Dedifferentiated amniotic fluid mesenchymal stem cell (primary cell): ENCODE data around the gene IGSF9.

Source experiments
- DNase-seq: peaks from one replicate; pipeline ENCODE4 v3.0.0-alpha.2; 2016; ENCODE audit errors: extremely low spot score

IGSF9 gene

DNA sequence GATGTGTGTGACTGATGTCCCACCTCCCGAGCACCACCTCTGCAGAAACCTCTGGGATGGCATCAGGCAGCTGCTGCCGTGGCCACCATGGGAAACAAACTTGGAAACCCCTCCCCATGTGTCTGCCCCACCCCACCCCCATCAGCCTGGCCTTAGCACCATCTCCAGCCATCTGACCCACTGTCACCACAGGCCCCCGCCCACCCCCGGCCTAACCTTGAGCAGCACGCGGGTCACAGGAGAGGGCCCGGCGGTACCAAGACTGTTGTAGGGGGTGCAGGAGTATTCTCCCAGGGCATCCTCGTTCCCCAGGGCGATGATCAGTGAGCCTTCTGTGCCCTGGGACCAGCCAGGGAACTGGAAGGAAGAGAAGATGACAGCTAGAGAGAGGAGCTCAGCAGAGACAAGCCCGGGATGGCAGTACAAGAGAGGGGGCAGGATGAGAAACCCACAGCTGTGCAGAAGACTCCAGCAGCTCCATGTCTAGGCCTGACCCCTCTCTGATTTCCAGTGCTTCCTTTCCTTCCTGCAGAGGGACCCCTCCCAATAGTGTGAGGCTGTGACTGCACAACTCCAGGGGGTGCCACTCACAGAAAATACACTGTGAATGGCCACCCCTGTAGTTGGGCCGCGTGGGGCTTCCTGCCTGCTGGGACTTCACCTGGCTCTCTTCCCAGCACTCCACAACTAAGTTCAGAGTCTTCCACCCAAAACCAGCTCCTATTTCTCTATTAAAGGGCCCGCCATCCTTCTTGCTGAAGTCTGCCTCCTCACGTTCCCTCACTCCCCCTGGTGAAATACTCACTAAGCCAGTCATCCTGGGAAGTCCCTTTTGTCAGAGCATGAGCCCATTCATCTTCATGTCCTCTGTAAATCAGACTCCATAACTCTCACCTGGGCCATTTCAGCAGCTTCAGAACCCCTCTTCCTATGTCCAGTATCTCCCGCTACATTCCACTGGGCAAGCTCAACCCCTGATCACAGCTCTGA, 12.8 kb downstream of the IGSF9 start:
- DNase-seq: no peak

DNA sequence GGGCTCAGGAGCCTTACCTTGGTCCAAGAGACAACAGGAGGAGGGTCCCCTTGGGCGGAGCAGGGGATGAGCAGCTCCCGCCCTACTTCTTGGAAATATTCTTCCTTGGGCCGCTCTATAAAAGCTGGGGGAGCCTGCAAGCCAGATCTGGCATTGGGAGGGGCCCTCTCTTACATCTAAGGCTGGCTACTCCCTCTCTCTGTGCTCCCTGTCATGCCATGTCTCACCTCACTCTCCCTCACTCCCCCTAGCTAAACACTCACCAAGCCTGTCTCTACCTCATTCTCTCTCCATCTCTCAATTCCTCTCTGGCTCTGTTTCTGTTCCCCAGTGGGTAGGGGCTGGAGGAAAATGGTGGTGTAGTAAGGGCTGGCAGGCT, 13.6 kb downstream of the IGSF9 start:
- DNase-seq: no peak

DNA sequence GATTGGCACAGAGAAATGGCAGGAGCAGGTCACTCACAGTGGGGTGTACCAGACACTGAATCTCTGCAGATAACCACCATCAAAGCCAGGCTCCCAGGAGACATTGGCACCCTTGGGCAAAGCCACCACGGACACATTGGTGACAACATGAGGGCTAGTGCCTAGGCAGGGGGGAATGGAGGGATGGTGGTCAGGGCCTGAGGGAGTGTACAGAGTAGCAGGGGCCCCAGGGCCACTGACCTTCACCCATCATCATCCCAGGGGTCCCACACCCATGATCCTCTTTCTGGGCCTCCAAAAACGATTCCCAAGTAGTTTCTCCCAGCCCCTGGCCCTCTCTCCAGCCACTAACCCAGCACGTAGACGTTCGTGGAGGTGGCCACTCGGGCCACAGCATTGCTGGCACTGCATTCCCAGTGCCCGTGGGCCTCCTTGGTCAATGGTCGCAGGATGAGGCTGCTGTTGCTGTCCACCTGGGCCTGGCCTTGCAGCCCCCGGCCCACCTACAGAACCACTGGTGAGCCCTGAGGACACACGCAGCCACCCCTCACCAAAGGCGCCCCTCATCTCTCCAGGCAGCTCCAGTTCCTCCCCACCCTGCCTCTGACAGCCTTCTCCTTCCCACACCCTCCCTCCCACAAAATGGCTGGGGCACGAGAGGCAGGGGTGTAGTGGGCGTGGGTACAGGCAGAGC, 14.2 kb downstream of the IGSF9 start:
- DNase-seq: no peak

DNA sequence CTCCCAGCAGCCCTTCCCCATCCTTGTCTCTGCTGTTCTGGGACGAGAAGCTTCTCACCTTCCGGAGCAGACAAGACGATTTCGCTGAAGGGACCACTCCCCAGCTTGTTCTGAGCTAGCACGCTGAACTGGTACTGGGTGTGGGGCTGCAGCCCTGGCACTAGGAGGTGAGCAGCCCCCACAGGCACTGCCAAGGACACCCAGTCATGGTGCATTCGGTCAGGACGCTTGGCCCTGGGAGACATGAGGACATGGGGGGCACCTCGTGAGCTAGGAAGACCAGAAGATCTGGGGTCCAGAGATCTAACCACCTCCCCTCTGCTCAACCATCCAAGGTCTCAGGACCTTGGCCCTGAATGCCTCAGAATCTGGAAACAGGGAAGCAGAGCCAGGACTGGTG, 14.8 kb downstream of the IGSF9 start:
- no peak for DNase-seq

DNA sequence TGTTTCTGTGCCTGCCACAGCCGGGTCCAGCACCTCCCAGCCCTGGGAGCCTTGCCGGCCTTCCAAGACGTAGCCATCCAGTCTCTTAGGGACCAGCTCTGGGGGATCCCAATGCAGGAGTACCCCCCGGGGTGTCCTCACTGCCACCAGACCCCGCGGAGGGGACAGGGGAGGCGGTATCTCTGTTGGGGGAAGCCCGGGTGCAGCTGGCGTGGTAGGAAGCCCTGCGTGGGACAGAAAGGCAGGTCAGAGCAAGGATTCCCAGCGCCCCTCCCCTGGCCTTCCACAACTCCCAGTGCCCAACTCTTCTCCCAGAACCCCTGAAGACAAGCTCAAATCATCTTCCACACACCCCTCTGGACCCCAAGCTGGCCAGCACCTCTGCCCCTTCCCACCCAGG, 15.2 kb downstream of the IGSF9 start:
- no peak for DNase-seq

DNA sequence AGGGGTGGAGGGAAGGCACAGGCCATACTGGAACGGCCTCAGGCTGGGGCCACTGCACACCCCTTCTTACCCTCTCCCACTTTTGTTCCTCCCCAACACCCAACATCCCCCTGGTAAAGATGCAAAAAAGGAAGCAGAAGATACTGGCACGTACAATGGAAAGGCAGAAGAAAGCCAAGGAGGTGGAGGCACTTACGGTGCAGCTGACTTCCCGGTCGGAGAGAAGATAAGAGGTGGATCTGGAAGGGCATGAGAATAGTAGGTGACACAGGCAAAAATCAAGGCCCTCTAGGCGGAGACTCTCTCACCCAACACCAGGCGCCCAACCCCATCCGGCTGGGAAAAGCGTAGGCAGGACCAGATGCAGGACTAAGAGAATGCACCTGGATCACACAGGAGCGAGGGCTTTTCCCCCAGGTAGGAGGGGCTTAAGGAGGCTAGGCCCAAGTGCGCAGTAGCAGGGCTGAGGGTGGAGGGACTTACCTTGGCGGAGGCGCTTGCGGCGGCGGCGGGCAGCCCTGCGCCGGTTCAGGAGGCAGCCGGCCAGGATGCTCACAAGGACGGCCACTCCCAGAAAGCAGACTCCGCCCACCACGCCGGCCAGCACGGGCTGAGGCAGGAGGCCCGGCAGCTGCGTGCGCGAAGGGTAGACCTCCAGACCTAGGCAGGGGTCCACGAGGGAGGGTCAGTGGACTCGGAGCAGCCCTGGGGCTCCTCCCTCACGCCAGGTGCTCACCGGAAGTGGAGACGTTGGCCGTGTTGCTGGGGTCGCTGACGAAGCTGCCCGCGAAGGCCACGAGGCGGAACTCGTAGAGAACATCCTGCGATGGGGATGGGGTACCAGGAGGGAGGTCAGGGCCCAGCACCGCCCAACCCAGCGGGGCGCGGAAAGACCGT, 16.0 kb downstream of the IGSF9 start:
- DNase-seq: no peak

DNA sequence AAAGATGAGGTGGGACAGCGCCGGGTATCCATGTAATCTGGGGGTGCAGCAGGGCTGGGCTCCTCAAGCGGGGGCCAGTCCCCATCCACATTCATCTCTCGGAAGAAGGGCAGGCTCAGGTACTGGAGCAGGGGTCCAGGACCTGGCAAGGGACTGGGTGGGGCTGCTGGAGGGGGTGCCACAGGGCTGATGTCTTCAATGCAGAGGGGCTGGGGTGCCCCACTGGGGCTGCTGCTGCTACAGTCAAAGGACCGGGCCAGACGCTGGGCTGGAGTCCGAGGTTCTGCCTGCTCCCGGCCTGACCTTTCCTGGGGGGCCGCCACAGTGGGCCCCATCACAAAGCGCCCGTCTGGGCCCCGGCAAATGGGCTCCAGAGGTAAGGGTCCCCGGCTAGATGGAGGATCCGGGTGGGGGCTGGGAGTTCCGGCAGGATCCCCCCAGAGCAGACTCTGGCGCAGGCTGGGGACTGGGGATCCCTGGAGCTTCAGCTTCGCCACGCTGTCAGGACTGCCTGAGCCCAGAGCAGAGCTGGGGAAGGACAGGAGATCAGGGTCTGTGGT, 16.8 kb downstream of the IGSF9 start:
- no peak for DNase-seq

DNA sequence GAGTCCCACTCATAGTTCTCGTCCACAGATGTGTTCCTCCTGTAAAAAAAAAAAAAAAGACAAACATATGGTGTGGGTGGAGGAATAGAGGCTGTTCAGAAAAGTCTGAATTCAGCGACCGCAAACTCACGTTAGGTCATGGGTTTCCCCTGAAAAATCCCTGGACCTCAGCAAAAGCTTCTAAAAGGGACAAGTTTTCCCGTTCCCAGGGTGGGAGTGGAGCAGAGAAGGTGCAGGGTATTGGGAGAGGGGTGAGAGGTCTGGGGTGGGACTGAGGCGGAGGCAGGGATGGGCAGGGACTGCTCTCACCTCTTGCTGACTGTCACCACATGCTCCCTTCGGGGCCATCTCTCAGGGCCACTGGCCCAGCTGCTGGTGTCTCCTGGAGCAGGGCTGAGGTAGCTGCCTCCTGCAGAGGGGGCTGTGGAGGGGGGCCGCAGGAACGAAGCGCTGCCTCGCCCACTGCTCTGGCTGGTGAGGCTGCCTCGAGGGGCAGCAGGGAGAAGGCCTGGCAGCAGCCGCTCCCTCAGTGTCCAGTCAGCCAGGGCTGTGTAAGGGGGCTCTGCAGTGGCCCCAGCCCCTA, 17.5 kb downstream of the IGSF9 start:
- no peak for DNase-seq

DNA sequence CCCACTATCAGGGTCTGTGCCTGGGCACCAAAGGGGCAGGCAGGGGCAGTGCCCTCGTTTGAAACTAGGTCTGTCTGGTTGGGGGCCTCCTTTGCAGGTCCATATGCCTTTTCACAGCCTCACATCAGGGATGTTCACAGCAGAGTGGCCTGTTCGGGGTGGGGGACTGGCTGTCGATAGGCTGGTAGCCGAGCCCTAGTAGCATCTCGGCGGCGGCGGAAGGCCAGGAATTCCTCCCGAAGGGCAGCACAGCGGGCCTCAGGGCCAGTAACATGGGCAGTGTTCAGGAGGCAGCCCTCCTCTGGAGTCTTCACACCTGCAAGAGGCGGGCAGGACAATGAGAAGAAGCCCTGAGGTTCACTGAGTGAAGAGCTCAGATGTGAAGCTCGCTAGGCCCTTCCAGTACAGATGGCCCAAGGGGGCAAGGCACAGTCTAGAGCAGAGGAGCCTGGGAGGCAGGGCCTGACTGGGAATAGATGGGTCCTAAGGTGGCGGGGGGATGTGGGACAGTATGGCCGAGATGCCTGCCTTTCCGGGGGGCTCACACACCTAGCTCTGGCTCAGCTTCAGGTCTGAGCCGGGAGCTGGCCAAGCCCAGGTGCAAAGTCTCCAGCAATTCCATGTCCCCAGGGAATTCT, 18.1 kb downstream of the IGSF9 start:
- no peak for DNase-seq

DNA sequence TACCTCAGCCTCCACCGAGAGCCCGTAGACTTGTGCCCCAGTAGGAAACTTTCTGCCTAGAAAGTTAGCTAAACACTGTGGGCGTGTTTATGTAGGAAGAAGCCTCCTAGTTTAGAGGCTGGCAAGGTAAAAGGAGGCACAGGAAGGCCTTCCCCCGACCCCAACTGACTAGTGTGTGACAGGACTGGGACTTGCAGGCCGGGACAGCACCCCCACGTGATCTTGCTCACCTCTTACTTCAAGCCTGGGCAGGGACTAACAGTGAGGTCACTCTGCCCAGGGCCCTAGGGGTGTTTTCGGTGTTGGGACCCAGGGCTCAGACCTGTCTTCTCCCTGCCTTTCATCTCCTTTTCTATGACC, 19.7 kb downstream of the IGSF9 start:
- no peak for DNase-seq

DNA sequence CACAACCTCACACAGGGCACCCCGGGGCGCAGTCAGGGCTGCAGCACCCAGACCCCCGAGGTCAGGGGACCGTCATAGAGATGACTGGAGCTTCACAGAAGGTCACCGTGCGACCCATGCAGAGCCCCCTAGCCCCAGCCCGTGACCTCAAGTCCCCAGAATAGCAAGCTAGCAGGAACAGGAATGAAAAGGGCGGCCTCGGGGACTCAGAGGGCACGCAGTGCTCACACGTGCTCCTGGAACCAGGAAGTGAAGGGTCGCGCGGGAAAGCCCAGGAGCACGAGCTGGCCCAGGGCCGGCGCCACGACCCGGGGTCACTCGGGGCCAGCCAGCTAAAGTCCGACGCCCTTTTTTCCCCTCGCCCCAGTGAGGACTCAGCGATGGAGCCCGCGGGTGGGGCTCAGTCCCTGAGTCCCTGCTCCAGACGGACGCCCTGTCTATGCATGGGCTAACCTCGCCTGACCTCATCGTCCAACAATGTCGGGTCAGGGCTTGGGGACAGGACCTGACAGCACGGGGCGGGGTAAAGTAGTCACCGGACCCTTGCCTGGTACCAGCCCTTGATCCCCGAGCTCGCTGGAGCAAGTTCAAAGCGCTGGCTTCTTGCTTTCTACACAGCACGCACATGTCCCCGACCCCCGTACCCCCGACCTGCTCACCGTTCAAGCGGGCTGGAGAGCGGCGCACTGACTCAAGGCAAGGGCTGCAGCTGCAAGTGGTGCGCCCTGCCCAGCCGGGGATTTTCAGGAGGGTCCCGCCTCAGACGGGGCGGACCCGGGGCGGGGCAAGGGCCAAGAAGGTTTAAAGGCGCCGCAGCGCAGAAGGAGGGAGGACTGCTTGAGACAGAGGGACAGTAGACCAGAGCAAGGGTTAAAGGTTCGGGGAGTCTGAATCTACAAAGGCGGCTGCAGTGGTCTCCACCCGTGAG, 20.4 kb downstream of the IGSF9 start, which contains the start of gene TAGLN2:
Gene TAGLN2, minus strand, starts transcription at position 717 of the 928 bp plus-strand sequence. CDS start 4,998 bp downstream, outside the sequence.
- peak; percentile 68 for DNase-seq

DNA sequence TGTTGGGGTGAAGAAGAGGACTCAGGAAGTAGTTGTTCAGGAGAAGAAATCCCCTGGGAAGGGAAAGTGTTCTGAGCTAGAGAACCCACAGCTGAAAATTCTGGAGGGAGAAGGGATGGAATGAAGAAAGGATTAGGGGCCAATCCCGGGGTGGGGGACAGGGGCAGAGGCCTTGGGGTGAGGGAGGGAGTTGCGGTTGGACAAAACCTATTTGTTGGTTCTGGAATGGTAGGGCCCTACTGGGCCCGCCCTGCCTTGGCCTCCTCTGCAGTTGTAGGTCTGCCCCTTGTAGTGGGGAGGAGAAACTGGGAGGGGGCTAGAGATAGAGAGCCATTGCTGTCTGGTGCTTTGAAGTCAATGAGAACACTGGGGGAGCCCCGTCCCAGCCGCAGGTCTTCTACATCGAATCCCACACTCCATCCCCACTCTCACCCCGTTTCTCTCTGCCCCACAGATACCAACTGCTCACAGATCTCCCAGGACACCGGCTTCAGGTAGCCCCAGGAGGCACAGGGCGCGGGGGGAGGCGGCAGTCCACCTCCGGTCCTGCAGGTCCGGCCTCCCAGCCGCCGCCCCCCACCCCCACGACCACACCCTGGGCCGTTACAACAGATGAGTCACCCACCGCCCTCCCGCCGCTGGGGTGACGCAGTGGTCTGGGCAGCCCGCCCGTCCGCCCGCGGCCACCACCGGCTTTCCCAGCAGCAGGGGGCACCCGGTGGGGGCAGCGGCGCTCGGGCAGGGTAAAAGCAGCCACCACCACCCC, 21.2 kb downstream of the IGSF9 start:
- peak; percentile 80 for DNase-seq

DNA sequence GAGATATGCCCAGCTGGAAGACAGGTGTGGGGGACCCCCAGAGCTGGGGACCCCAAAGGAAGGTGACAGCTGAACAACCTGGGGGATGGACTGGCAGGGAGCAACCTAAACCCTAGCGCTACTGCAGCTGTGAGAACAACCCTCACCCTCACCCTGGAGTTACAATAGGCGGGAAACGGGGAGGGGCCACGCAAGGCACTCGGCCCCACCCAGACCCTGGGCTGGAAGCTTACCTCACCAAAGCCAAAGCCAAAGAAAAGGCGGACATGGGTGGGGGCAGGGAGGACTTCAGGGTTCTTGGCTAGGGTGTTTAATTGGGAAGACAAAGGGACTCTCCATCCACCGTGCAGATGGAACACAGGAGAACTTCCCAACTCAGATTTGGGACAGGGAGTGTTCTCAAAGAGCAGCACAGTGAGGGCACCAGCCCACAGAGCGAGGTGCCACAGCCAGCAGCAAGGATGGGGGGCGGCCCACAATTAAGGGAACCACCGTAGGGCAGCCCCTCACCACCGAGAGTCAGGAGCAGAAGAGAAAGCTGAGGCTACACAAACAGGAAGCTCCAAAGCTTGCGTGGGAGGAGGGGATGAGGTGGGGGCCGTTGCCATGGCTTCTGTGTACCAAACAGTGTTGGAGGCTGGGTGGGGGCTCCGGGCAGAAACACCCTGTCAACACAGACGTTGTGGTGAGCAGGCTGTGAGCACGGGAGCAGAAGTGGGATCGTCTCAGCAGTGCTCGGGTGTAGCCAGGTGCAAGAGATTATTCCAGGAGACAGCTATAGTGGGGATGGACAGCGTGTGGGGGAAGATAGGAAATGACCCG, 22.0 kb downstream of the IGSF9 start:
- peak; percentile 79 for DNase-seq

DNA sequence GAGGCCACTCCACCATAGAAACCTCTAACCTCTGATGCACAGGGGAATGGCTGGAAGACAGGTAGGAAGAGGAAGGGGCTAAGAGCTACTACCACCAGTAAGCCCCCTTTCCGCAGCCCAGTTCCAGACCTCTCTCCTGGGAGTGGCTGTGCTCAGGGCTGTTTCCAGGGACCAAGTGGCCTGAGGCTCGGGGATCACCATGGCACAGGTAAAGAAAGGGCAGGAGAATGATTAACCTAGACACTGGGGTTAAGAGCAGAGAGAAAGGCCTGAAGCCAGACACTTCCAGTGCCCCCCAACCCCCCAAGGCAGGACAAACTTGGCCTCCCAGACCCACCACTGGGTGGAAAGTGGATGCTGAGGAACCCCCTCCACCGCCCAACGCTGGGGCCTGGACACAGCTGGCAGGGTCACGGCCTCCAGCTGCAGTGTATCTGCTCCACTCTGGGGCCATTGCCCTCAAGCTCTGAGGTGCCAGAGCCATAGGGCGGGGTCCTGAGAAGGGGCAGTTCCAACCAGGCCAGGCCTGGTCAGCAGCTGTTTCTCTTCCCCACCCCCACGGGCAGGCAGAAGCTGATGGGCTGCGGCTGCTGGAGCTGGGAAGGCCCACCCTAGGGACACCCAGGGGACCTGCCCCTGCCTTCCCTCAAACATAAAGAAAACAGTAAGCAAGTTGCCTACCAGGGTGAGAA, 22.8 kb downstream of the IGSF9 start:
- no peak for DNase-seq

DNA sequence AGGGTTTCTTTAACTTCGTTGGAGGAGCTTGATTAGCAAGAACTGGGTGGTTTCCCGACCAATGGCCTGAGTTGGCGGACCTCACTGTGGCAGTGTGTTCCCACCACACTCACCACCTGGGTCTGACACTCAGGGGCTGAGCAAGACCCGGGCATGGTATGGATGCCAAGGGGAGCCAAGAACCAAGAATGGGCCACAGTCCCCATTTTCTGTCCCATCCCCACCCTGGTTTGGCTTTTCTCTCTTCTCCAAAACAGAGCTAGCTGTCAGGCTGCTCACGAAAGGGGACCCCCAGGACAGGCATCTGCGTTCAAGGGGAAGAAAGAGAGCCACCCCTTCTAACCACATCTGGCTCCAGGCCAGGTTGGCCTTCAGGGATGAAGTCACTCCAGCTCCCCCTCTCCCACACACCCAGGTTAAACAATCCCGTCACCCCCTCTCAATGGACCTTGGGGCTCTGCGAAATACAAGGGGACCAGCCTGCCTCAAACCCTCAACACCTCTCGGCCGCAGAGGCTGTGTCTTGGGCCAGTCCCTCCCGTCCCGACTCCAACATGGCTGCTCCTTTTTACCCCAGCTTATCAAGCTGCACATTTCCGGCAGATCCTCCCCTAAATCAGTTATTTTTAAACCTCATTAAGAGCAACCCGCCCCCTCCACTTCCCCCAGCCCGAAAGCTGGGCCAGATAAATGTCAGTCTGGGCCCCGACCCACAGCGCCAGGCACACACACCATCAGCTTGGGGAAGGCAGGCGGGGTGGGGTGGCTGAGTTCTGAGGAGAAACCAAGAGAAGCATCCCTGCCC, 23.5 kb downstream of the IGSF9 start:
- no peak for DNase-seq

DNA sequence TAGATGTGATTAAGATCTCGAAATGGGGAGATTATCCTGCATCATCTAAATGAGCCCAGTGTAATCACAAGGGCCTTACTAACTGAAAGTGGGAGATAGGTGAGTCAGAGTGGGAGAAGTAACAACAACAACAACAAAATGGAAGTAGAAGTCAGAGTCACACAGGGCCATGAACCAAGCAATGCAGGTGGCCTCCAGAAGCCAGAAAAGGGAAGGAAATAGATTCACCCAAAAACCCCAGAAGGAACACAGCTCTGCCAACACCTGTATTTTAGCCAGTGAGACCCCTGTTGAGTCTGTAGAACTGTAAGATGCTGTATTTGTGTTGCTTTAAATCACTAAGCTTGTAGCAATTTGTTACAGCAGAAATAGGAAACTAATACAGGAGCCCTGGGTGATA, 24.2 kb downstream of the IGSF9 start:
- DNase-seq: no peak

DNA sequence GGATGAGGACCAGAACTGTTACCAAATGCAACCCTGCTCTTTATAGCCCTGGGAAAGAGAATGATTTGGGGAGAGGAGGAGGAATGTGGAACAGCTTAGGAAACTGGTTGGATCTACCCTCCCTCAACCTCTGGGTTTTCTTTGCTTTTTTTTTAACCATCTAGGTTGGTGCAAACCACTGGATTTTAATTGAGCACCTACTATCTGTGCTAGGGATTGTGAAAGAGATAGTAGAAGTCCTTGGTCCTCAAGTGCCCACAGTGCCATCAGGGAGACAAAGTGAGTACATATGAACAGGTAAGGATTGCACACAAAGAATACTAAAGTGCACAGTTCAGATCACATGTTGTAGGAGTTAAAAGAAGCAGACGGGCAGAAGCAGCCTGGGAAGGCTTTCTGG, 24.8 kb downstream of the IGSF9 start:
- no peak for DNase-seq
